Chondrocyte (in vitro differentiated cells): ENCODE results near the gene HERC5. TPM values are rescaled to one million over a fixed set of nuclear protein-coding genes. Genes with fewer than 3 reads are reported as not detected.
A peak's percentile ranks its signal among the peaks of the same experiment; 100 is the strongest.

Experiments
- DNase-seq: peaks from one replicate; pipeline ENCODE4 v3.0.0; 2021; ENCODE audit warnings: mixed read lengths, low spot score
- H3K27ac Mint-ChIP-seq: one replicate; pipeline ENCODE4 v1.8.0; 2021; ENCODE audit warnings: mild to moderate bottlenecking, moderate library complexity, mixed read lengths; ENCODE audit not compliant: unreplicated experiment
- H3K27me3 Mint-ChIP-seq: 2 replicates; pipeline ENCODE4 v1.8.0; 2021; ENCODE audit warnings: low read depth, mixed read lengths
- H3K36me3 Mint-ChIP-seq: 2 replicates; pipeline ENCODE4 v1.8.0; 2021; ENCODE audit warnings: low read depth, mixed read lengths
- H3K4me1 Mint-ChIP-seq: 2 replicates; pipeline ENCODE4 v1.8.0; 2021; ENCODE audit warnings: low read depth, mild to moderate bottlenecking, mixed read lengths
- H3K4me3 Mint-ChIP-seq: one replicate; pipeline ENCODE4 v1.8.0; 2021; ENCODE audit warnings: mild to moderate bottlenecking, moderate library complexity, mixed read lengths; ENCODE audit not compliant: unreplicated experiment
- H3K9me3 Mint-ChIP-seq: 2 replicates; pipeline ENCODE4 v1.8.0; 2021; ENCODE audit warnings: low read depth, mixed read lengths
- total RNA-seq: library from RNA; stranded (reverse); gene quantifications from 3 replicates; pipeline ENCODE4 v1.2.1, GENCODE V29; 2021
- TF ChIP-seq, protein P1 (sequence below): fragments of 200-600 bp; sonication (generic); IDR thresholded peaks from 2 replicates; pipeline ENCODE4 v1.5.0; 2021; ENCODE audit warnings: antibody characterized with exemption, mild to moderate bottlenecking, moderate library complexity

The HERC5 gene
- total RNA-seq, 1 donor from 2014 or later = 0.40 TPM

DNA sequence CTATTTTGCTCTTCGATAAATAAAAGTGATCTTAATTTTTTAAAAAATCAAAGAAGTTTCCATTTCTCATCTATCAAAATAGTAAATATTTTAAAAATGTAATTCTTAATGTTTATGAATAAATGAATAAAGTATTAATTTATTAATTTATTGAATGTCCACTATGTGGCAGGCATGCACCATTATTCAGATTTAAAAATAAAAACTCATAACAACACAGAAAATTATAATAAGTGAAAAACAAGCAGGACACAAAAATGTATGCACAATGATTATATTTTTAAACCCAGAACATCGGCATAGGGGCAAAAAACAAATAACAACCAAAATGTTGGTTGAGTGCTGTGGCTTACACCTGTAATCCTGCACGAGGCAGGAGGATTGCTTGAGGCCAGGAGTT lies 71.9 kb downstream of the HERC5 start:
- Mint-ChIP-seq H3K36me3 (no peaks in the 10 kb centered on the region), H3K4me3 (no peak overlapping the region), H3K27ac (no peak overlapping the region), H3K4me1 (peaks cover 16% of the 10 kb centered on the region), H3K9me3 (no peaks in the 10 kb centered on the region), H3K27me3 (no peaks in the 10 kb centered on the region)
- TF ChIP-seq, protein P1, sequence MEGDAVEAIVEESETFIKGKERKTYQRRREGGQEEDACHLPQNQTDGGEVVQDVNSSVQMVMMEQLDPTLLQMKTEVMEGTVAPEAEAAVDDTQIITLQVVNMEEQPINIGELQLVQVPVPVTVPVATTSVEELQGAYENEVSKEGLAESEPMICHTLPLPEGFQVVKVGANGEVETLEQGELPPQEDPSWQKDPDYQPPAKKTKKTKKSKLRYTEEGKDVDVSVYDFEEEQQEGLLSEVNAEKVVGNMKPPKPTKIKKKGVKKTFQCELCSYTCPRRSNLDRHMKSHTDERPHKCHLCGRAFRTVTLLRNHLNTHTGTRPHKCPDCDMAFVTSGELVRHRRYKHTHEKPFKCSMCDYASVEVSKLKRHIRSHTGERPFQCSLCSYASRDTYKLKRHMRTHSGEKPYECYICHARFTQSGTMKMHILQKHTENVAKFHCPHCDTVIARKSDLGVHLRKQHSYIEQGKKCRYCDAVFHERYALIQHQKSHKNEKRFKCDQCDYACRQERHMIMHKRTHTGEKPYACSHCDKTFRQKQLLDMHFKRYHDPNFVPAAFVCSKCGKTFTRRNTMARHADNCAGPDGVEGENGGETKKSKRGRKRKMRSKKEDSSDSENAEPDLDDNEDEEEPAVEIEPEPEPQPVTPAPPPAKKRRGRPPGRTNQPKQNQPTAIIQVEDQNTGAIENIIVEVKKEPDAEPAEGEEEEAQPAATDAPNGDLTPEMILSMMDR = peak; percentile 81
- no peak for DNase-seq

DNA sequence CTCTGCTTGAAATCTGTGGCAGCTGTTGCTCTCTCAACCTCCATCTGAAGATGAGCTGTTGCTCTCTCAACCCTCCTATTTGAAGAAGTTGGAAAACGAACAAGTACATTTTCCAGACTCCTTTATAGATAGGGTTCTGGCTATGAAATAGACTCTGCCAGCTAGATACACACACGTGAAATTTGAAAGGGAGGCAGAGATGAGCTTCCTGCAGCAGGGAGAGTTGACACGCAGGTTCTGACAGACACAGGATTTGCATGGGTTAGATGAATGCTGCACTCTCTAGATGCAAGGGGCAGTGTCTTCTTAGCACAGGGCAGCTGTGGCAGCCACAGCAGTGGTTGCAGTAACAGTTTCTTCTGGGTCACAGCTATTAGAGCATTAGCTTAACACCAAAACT lies 74.6 kb downstream of the HERC5 start:
- Mint-ChIP-seq H3K27me3 (no peaks in the 10 kb centered on the region), H3K4me1 (peaks cover 13% of the 10 kb centered on the region), H3K36me3 (no peaks in the 10 kb centered on the region), H3K9me3 (no peaks in the 10 kb centered on the region), H3K4me3 (no peak overlapping the region), H3K27ac (no peak overlapping the region)
- DNase-seq = no peak
- TF ChIP-seq, protein P1 = no peak

DNA sequence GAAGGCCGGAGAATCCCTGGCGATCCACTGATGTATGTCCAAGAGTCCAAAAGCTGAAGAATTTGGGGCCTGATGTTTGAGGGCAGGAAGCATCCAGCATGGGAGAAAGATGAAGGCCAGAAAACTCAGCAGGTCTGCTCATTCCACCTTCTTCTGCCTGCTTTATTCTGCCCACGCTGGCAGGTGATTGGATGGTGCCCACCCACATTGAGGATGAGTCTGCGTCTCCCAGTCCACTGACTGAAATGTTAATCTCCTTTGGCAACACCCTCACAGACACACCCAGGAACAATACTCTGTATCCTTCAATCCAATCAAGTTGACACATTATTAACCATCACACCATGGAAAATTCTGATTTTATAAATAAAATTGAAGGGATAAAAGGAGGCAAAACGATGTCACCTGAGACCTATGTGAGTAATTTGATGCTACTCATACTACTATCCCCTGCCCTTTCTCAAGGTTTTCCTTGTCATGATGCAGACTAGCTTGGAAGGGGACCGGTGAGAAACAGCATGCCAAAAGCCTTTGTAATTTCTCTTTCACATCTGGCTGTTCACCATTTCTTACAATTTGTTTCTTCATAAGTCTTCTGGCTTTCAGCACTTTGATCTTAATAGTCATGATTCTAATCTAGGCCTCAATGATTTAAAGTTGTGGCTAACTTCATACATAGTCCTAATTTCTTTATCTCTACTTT lies 76.3 kb downstream of the HERC5 start:
- no peak overlapping the region for H3K4me3 Mint-ChIP-seq
- H3K27me3 Mint-ChIP-seq = no peaks in the 10 kb centered on the region
- peaks cover 13% of the 10 kb centered on the region for H3K4me1 Mint-ChIP-seq
- H3K36me3 Mint-ChIP-seq = no peaks in the 10 kb centered on the region
- TF ChIP-seq, protein P1 = no peak
- no peaks in the 10 kb centered on the region for H3K9me3 Mint-ChIP-seq
- DNase-seq = no peak
- peak overlapping the region; percentile 89 for H3K27ac Mint-ChIP-seq

DNA sequence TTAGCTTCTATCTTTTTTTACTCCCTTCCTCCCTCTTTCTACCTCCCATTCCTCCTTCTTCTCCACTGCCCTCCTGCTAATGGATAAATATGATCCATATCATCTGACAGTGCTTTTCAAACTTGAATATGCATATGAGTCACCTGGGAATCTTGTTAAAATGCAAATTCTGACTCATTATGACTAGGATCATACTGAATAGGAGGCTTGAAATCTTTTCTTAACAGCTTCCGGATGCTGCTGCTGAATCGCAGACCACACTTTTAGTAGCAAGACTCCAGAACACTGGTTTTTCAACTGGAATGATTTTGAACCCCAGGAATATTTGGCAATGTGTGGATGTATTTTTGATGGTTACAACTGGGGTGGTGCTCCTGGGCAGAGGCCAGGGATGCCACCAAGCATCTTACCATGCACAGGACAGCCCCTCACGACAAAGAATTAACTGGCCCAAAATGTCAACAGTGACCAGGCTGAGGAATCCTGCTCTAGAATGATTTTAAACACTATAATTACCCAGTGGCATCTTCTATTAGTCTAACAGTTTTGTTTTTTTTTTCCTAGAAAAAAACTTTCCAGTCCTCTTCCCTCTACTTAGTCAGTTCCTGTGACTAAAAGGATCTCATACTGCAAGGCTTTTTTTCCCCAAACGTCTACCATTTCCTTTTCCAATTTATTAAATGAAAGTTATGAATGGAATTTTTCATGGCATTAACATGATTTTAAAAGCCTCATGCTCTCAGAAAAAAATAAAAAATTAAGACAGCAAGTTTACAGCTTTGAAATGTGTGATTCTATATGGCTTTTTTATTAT lies 77.2 kb downstream of the HERC5 start:
- no peaks in the 10 kb centered on the region for H3K9me3 Mint-ChIP-seq
- H3K4me1 Mint-ChIP-seq = peaks cover 13% of the 10 kb centered on the region
- H3K36me3 Mint-ChIP-seq = no peaks in the 10 kb centered on the region
- H3K27ac Mint-ChIP-seq = peak overlapping the region; percentile 89
- no peak for DNase-seq
- H3K27me3 Mint-ChIP-seq = no peaks in the 10 kb centered on the region
- H3K4me3 Mint-ChIP-seq = no peak overlapping the region
- TF ChIP-seq, protein P1 = no peak

DNA sequence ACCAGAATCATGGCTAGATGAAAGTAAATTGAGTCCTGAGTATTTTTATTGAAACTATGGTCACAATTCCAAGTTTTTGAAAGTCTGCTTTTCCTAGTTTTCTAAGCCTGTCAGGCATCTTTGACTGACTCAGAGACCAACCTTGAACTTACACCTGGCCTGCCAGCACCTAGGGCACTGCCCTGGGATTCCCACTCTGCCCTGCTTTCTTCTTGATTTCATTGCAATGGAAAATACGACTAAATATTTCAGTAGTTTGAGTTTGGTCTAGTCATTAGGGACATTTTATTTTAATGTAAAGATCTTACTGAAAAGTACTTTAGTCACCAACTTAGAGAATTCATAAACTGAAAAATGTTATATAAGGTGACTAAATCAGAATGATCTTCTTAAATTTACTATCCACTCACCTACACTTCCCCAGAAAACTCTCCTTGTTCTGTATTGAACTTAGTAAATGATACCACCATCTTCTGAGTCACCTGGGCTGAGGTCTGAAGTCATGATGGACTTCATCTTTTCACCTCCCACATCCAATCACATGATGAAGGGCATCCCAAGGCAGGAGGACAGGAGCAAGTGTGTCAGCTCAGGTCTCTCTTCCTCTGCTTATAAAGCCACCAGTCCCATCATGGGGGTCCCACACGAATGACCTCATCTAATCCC lies 78.3 kb downstream of the HERC5 start:
- TF ChIP-seq, protein P1 = no peak
- H3K27ac Mint-ChIP-seq = no peak overlapping the region

More for the DNA sequence above, 78.3 kb downstream of the HERC5 start:
- DNase-seq = no peak
- Mint-ChIP-seq H3K27me3 (no peaks in the 10 kb centered on the region), H3K36me3 (no peaks in the 10 kb centered on the region), H3K9me3 (no peaks in the 10 kb centered on the region), H3K4me3 (no peak overlapping the region), H3K4me1 (peaks cover 13% of the 10 kb centered on the region)
